K562 (cell line): ENCODE data around the gene EIF4E2. TPM values are rescaled to one million over a fixed set of nuclear protein-coding genes. Genes with fewer than 3 reads are reported as not detected.

Source experiments
- CEBPB ChIP-seq: fragments of 450-650 bp; IDR thresholded peaks from 2 replicates; pipeline ENCODE4 v1.6.1; 2016; ENCODE audit warnings: missing genetic modification characterization, missing compliant biosample characterization
- CGGBP1 ChIP-seq: fragments of 250-450 bp; sonication (Bioruptor Pico); IDR thresholded peaks from 2 replicates; pipeline ENCODE4 v1.9.0; 2021; ENCODE audit warnings: mild to moderate bottlenecking
- EP300 ChIP-seq: IDR thresholded peaks from 2 replicates; pipeline ENCODE4 v1.6.1; 2012; ENCODE audit warnings: low read length, improper control_type of control experiment
- FOXP1 ChIP-seq: sonication (generic); formaldehyde crosslinking; IDR thresholded peaks from 2 replicates; pipeline ENCODE4 v1.8.0; 2022; ENCODE audit warnings: mild to moderate bottlenecking, missing genetic modification reagents
- HDAC1 ChIP-seq, 2 experiments: fragments of 450-650 bp; IDR thresholded peaks; 2 replicates each; pipeline ENCODE4 v1.6.1; 2016 to 2017; ENCODE audit warnings: inconsistent platforms in 1 of 2, mild to moderate bottlenecking in 1 of 2, moderate library complexity in 1 of 2
- PML ChIP-seq: IDR thresholded peaks from 2 replicates; pipeline ENCODE4 v1.6.1; 2012; ENCODE audit warnings: low read length, inconsistent platforms
- TEAD2 ChIP-seq: fragments of 450-650 bp; IDR thresholded peaks from 2 replicates; pipeline ENCODE4 v1.6.1; 2016; ENCODE audit warnings: missing genetic modification characterization, control low read depth, missing compliant biosample characterization
- YBX1 ChIP-seq: fragments of 450-650 bp; IDR thresholded peaks from 2 replicates; pipeline ENCODE4 v1.7.1; 2016; ENCODE audit warnings: mild to moderate bottlenecking
- ZSCAN32 ChIP-seq: fragments of 450-650 bp; formaldehyde crosslinking; IDR thresholded peaks from 2 replicates; pipeline ENCODE4 v1.4.0; 2020; ENCODE audit warnings: mild to moderate bottlenecking, moderate library complexity
- polyA plus RNA-seq, 8 experiments: library from polyadenylated mRNA; depleted of rRNA in 4 of 8; stranded (reverse) in 5 of 8; unstranded in 3 of 8; fragments of >200 nt; fragmentation: Nextera tagmentation in 2 of 8; fragmentation: Illumina TruSeq in 1 of 8; extraction: Ambion mirVana in 2 of 8; extraction: Trizol in 1 of 8; gene quantifications; 2 replicates each; pipeline versions ENCODE4 v1.2.1 to v1.2.3, GENCODE V29; 2011 to 2014; ENCODE audit warnings: inconsistent platforms in 1 of 8, missing spikeins in 1 of 8
- total RNA-seq, 7 experiments: library from RNA; depleted of rRNA in 6 of 7; stranded (reverse); fragments of >200 nt in 6 of 7; fragmentation: Illumina TruSeq in 2 of 7; extraction: Trizol in 2 of 7; gene quantifications; 2 replicates each; pipeline versions ENCODE4 v1.2.1 to v1.2.3, GENCODE V29; 2011 to 2021; ENCODE audit warnings: low replicate concordance in 1 of 7
- TF ChIP-seq, protein P1 (sequence below): sonication (generic); formaldehyde crosslinking; IDR thresholded peaks from 2 replicates; pipeline ENCODE4 v1.8.1; 2023; ENCODE audit warnings: mild to moderate bottlenecking, missing genetic modification reagents
- TF ChIP-seq, protein P2 (sequence below): fragments of 250-450 bp; sonication (Bioruptor Pico); IDR thresholded peaks from 2 replicates; pipeline ENCODE4 v1.5.0; 2020; ENCODE audit warnings: mild to moderate bottlenecking
- TF ChIP-seq, protein P3 (sequence below): fragments of 250-450 bp; sonication (Bioruptor Pico); IDR thresholded peaks from 2 replicates; pipeline ENCODE4 v1.6.1; 2021; ENCODE audit warnings: mild to moderate bottlenecking
- TF ChIP-seq, protein P4 (sequence below): fragments of 250-450 bp; sonication (Bioruptor Pico); IDR thresholded peaks from 2 replicates; pipeline ENCODE4 v1.4.0; 2020; ENCODE audit warnings: mild to moderate bottlenecking
- TF ChIP-seq, protein P5 (sequence below): fragments of 450-650 bp; IDR thresholded peaks from 2 replicates; pipeline ENCODE4 v1.6.1; 2016
- TF ChIP-seq, protein P6 (sequence below): fragments of 450-650 bp; formaldehyde crosslinking; IDR thresholded peaks from 2 replicates; pipeline ENCODE4 v1.4.0; 2022; ENCODE audit warnings: missing genetic modification characterization

Gene EIF4E2
- total and polyA plus RNA-seq, 9 of the 15 experiments (the other 6 are each of a cell fraction or from before 2014, with no cell fraction given): 33.9 to 169 (median 77.5) TPM

- TF ChIP-seq, protein P1, sequence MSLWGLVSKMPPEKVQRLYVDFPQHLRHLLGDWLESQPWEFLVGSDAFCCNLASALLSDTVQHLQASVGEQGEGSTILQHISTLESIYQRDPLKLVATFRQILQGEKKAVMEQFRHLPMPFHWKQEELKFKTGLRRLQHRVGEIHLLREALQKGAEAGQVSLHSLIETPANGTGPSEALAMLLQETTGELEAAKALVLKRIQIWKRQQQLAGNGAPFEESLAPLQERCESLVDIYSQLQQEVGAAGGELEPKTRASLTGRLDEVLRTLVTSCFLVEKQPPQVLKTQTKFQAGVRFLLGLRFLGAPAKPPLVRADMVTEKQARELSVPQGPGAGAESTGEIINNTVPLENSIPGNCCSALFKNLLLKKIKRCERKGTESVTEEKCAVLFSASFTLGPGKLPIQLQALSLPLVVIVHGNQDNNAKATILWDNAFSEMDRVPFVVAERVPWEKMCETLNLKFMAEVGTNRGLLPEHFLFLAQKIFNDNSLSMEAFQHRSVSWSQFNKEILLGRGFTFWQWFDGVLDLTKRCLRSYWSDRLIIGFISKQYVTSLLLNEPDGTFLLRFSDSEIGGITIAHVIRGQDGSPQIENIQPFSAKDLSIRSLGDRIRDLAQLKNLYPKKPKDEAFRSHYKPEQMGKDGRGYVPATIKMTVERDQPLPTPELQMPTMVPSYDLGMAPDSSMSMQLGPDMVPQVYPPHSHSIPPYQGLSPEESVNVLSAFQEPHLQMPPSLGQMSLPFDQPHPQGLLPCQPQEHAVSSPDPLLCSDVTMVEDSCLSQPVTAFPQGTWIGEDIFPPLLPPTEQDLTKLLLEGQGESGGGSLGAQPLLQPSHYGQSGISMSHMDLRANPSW (CRISPR knock-in tag): no peak
- TF ChIP-seq HDAC1 (IDR thresholded peaks at IDR 0.05) (0 out of 4 replicates have a peak, but pooled peaks of 1 of the 2 experiments have one; percentile 31), FOXP1 (CRISPR knock-in tag) (peak; percentile 85), TEAD2 (tag) (no peak), ZSCAN32 (no peak), EP300 (no peak), YBX1 (no peak), PML (no peak), CGGBP1 (CRISPR knock-in tag) (no peak), CEBPB (no peak)
- TF ChIP-seq, protein P2, sequence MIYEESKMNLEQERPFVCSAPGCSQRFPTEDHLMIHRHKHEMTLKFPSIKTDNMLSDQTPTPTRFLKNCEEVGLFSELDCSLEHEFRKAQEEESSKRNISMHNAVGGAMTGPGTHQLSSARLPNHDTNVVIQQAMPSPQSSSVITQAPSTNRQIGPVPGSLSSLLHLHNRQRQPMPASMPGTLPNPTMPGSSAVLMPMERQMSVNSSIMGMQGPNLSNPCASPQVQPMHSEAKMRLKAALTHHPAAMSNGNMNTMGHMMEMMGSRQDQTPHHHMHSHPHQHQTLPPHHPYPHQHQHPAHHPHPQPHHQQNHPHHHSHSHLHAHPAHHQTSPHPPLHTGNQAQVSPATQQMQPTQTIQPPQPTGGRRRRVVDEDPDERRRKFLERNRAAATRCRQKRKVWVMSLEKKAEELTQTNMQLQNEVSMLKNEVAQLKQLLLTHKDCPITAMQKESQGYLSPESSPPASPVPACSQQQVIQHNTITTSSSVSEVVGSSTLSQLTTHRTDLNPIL (CRISPR knock-in tag): no peak
- TF ChIP-seq, protein P3, sequence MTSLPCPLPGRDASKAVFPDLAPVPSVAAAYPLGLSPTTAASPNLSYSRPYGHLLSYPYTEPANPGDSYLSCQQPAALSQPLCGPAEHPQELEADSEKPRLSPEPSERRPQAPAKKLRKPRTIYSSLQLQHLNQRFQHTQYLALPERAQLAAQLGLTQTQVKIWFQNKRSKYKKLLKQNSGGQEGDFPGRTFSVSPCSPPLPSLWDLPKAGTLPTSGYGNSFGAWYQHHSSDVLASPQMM (CRISPR knock-in tag): no peak
- TF ChIP-seq, protein P4, sequence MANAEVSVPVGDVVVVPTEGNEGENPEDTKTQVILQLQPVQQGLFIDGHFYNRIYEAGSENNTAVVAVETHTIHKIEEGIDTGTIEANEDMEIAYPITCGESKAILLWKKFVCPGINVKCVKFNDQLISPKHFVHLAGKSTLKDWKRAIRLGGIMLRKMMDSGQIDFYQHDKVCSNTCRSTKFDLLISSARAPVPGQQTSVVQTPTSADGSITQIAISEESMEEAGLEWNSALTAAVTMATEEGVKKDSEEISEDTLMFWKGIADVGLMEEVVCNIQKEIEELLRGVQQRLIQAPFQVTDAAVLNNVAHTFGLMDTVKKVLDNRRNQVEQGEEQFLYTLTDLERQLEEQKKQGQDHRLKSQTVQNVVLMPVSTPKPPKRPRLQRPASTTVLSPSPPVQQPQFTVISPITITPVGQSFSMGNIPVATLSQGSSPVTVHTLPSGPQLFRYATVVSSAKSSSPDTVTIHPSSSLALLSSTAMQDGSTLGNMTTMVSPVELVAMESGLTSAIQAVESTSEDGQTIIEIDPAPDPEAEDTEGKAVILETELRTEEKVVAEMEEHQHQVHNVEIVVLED: peak; percentile 85
- TF ChIP-seq, protein P5, sequence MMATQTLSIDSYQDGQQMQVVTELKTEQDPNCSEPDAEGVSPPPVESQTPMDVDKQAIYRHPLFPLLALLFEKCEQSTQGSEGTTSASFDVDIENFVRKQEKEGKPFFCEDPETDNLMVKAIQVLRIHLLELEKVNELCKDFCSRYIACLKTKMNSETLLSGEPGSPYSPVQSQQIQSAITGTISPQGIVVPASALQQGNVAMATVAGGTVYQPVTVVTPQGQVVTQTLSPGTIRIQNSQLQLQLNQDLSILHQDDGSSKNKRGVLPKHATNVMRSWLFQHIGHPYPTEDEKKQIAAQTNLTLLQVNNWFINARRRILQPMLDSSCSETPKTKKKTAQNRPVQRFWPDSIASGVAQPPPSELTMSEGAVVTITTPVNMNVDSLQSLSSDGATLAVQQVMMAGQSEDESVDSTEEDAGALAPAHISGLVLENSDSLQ: peak; percentile 62
- TF ChIP-seq, protein P6, sequence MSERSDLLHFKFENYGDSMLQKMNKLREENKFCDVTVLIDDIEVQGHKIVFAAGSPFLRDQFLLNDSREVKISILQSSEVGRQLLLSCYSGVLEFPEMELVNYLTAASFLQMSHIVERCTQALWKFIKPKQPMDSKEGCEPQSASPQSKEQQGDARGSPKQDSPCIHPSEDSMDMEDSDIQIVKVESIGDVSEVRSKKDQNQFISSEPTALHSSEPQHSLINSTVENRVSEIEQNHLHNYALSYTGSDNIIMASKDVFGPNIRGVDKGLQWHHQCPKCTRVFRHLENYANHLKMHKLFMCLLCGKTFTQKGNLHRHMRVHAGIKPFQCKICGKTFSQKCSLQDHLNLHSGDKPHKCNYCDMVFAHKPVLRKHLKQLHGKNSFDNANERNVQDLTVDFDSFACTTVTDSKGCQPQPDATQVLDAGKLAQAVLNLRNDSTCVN: no peak
Observed at GRCh38 chr2:232550354-232551249, at the start of gene EIF4E2, which contains the start of gene TIGD1 (continued).
